Liver (tissue), 2 donors: ENCODE data around the gene LAMP2.

Experiments used
- YY1 ChIP-seq: IDR thresholded peaks from 2 replicates; pipeline ENCODE4 v1.6.1; 2016; ENCODE audit warnings: antibody characterized with exemption, mild to moderate bottlenecking
- TF ChIP-seq, protein P1 (sequence below): fragments of 150-350 bp; IDR thresholded peaks from 2 replicates; pipeline ENCODE4 v1.5.1; 2017; ENCODE audit warnings: improper control_type of control experiment, low read depth, low read length; ENCODE audit not compliant: missing input control
- donor health status: healthy.

DNA sequence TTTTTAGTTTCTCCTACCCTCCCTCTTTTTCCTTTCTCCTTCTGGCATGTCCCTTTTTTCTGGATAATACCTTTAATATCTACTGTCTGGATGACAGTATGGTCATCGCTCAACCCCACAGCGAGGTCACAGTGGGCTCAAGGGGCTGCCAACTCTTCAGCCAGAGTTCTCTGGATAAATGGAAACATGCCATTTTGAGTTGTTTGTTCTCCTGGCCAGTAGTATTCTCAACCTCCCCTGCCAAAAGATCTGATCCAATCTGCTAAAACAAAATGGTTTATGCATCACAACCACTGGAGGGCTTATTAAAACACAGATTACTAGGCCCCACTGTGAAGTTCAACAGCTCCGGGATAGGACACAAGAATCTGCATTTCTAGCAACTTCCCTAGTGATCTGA, 5.0 kb upstream of the LAMP2 start:
- peak; percentile 18 for TF ChIP-seq YY1
- TF ChIP-seq, protein P1, sequence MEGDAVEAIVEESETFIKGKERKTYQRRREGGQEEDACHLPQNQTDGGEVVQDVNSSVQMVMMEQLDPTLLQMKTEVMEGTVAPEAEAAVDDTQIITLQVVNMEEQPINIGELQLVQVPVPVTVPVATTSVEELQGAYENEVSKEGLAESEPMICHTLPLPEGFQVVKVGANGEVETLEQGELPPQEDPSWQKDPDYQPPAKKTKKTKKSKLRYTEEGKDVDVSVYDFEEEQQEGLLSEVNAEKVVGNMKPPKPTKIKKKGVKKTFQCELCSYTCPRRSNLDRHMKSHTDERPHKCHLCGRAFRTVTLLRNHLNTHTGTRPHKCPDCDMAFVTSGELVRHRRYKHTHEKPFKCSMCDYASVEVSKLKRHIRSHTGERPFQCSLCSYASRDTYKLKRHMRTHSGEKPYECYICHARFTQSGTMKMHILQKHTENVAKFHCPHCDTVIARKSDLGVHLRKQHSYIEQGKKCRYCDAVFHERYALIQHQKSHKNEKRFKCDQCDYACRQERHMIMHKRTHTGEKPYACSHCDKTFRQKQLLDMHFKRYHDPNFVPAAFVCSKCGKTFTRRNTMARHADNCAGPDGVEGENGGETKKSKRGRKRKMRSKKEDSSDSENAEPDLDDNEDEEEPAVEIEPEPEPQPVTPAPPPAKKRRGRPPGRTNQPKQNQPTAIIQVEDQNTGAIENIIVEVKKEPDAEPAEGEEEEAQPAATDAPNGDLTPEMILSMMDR, result no peak
